CD4-positive, alpha-beta T cell treated with Interleukin-6 at 100 ng/mL for 8 hours (primary cell): ENCODE measurements around the gene ZNF618.
"Not testable (repeated sequence)": the region's sequence is repeated elsewhere in the genome, so short reads cannot be mapped to it uniquely, and the experiment has no call there.

Experiments
- DNase-seq: peaks from one replicate; pipeline ENCODE4 v3.0.0-alpha.2; 2020; ENCODE audit warnings: mixed read lengths, low spot score

The ZNF618 gene

DNA sequence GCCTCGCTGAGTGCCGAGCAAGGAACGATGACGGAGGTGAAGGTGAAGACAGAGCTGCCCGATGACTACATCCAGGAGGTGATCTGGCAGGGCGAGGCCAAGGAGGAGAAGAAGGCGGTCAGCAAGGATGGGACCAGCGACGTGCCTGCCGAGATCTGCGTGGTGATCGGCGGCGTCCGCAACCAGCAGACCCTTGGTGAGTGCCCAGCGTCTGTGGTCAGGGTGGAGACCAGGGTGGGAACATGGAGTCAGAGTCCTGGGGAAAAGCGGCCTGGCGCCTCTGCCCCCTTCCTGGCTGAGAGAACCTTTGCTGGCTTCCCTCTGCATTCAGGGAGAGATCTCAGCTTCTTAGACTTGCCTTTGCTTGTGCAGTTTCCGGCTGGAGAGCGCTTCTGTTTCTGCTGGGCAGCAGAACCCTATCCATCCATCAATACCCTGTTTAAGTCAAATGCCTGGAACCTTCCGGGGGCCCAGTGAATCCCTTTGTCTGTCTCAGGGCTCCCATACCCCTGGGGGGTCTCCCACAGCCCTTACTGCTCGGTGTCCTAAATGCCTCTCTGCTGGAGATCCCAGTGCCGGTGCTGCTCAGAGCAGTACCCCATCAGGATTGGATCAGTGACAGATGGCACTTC is 112.4 kb downstream of the ZNF618 start:
- no peak for DNase-seq

GRCh38 chr9:113989017-113989713 is 113.1 kb downstream of the ZNF618 start:
- no peak for DNase-seq

DNA sequence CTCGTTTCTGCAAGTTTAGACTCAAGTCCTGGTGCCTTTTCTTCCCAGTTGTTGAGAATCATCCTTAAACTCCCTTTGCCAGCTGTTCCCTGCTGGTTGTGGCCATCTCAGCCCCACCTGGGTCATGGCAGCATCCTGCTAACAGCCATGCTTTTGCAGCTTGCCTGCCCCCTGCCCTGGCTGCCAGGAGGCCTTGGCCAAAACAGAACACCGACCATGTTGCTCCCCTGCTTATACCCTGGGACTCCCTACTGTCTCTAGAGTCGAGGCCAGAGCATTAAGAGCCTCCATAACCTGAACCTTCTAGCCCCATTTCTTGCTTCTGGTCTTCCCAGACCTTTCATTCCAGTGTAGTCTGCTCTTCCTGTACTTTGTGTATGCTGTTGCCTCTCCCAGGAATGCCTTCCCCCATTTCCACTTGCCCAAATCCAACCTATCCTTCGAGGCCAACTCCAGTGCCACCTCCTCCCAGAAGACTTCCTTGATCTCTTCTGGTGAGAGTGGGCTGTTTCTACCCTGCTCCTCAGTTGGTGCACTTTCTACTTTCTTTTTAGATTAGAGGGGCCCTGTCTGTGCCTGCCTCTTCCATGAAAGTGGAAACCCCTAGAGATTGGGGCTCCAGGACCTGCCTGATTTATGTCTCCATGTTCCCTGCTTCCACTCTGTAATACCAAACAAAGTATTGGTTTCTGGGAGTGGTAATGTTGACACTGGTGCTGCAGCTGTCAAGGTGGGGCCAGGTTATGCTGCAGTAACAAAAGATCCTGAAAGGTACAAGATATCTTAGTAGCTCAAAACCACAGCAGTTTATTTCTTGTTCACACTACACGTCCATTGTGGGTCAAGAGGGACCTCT is 113.8 kb downstream of the ZNF618 start:
- DNase-seq = no peak

- DNase-seq = no peak
These were observed 114.4 kb downstream of the ZNF618 start for GRCh38 chr9:113990570-113990907.

GRCh38 chr9:113990975-113991471 is 114.9 kb downstream of the ZNF618 start:
- no peak for DNase-seq

GRCh38 chr9:113991714-113992113 is 115.6 kb downstream of the ZNF618 start:
- no peak for DNase-seq

GRCh38 chr9:113992276-113992951 is 116.3 kb downstream of the ZNF618 start:
- no peak for DNase-seq

DNA sequence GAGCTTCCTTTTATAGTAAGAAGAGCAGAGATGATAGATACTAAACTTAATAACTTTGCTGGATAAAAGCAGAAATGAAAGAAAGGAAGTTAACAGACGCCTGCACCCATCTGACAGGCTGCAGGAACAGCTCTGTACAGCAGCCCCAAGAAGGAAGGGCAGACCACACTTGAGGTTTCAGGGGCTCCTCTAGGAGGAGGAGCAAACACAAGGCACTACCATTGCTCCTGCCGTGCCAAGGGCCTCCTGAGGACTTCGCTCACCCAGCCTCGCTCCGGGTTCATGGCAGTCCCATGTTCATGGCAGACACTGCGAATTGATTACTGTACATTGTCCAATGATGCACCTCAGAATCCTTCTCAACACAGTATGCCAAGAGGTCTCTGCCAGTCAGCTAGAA is 116.9 kb downstream of the ZNF618 start:
- DNase-seq = no peak

DNA sequence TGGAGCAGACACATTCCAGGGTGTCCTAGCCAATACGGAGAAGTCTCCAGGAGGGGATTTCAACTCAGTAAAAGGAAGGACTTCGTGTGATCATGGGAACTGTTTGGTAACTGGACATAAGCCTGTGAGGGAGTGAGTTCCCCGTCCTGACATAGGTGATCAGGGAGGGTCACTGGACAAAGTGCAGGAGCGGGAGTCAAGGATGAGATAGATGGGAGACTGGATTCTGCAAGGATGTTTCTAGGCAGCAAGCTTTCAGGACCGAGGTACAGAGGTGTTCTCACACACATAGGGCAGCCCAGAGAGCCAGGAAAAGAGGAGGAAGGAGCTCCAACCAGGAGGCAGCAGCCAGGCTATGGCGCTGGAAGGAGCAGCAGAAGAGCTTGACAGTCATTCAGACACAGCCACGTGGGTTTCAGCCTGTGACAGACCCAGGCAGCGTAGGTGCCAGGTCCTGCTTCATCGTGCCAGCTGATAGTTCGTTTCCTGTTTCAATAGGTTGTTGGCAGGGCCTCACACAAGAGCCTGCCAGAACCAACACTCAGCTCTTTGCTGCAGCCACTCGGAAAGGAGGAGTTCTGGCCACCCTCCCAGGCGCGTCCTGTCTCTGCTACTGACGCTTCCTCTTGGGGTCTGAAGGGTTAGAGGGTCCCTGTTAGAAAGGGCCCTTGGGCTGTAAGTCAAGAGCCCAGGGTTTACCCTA is 117.9 kb downstream of the ZNF618 start:
- DNase-seq = no peak

- DNase-seq = no peak
These were observed 119.3 kb downstream of the ZNF618 start for GRCh38 chr9:113995401-113995800.

- DNase-seq = no peak
These were observed 119.9 kb downstream of the ZNF618 start for GRCh38 chr9:113995963-113996362.

GRCh38 chr9:113996531-113997001 is 120.5 kb downstream of the ZNF618 start:
- DNase-seq = no peak

DNA sequence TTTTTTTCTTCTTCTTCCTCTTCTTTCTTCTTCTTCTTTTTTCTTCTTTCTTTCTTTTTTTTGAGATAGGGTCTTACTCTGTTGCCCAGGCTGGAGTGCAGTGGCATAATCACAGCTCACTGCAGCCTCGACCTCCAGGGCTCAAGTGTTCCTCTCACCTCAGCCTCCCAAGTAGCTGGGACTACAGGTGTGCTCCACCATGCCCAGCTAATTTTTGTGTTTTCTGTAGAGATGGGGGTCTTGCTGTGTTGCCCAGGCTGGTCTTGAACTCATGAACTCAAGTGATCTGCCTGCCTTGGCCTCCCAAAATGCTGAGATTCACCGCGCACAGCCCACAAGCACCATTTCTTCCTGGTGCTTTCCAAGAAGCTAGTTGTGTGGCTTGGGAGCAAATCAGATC is 121.0 kb downstream of the ZNF618 start:
- not testable (repeated sequence) for DNase-seq

DNA sequence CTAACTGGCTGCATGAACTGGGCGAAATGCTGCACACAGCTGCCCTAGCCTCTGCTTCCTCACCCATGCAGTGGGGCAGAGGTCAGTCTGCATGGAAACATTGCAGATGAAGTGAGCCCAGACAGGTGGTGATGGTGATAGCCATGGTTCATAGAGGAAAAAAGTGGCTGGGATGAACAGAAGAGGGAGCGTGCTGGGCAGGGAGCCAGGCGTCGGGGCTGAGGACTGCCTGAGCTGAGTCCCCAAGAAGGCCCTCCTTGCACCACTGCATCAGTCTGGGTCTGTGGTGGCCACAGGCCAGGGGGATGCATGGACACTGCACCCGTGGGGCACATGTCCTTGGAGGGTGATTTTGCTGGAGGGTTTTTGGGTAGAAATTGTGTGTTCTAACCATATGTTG is 121.5 kb downstream of the ZNF618 start:
- no peak for DNase-seq

DNA sequence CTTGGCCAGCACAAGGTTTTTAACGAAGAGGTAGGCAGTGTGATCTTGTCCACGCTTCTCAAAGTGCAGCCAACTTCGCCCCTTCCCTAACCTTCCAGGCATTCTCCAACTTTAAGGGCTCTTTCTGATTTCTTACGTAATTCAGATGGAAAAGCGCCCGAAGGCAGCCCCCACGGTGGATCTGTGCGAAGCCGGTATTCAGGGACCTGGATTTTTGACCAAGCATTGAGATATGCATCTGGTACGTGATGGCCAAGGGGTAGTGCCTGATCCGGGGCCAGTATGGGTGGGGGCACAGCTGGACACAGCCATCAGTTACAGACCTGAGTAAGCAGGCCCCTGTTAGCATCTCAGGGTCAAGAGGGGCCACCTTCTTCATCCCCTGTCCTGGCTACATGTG is 122.0 kb downstream of the ZNF618 start:
- no peak for DNase-seq

DNA sequence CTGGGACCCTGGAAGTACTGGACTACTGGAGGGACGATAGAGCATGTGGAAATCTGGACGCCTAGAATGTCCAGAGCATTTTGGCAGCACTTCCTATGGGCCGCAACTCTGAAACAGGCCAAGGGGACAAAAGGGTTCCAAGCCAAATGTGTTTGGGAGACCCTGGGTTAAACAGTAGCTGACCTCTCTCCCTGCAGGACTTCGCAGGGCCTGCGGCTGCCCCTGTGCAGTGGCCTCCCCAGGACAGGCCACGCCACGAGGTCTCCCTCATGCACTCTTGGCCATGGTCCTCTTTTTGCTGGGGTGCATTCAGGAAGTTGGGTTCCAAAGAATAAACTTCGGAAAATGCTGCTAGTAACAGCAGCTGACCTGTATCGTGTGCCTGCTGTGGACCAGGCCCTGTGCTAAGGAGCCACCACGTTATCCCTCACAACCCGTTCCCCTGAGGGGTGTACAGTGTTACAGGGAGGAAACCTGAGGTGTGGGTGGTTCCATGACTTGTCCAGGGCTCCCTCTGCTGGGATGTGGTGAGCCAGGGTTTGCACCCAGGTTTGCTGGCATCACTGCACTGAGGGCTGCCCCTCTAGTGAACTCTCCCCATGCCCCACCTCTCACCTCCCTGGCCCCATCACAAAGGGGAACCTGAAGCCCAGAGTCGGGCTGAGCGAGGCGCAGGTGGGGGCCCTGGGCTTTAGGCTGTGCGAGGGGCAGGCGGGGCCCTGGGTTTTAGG is 122.6 kb downstream of the ZNF618 start:
- no peak for DNase-seq

DNA sequence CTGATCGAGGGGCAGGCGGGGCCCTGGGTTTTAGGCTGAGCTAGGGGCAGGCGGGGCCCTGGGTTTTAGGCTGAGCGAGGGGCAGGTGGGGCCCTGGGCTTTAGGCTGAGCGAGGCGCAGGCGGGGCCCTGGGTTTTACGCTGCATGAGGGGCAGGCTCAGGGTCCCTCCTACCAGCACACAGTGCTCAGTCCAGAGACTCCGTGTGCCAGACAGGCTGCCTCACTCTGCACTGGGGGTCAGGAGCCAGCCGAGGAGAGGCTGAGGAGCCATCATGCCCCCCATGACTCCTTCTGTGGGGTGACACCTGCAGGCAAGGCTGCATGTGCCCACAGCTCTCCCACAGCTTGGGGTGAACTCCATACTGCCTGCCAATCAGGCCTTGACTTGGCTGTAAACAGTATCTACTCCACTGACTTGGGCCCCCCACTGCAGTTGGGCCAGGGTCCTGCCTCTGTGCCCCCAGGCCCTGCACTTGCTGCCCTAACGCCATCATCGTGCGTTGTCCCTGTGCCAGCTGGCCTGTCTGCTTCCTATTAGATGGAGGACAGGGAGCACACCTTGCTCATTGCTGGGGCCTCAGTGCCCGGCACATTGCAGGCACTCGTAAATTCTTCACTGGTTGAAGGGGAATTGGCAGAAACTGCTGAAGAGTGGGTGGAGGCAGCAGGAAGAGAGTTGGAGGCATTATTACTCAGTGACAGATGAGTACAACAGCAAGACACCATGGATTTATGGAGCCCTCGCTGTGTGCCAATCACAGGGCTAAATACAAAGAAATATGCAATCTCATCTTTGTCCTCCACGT is 123.3 kb downstream of the ZNF618 start:
- DNase-seq = no peak

GRCh38 chr9:114000063-114000454 is 124.0 kb downstream of the ZNF618 start:
- no peak for DNase-seq

GRCh38 chr9:114000671-114001409 is 124.7 kb downstream of the ZNF618 start:
- DNase-seq = no peak

- DNase-seq = no peak
These were observed 125.2 kb downstream of the ZNF618 start for GRCh38 chr9:114001410-114001685.
